ENCODE results near the gene CACNG3.

CACNG3 gene

GRCh38 chr16:24348545-24349290, 92.6 kb downstream of the CACNG3 start:
- ChIA-PET POLR2A (no interaction called here), CTCF (interaction anchor here (1.4 kb wide), 1 partner anchor 10 kb away, joined by 5 read pairs; no protein-coding TSS in a partner anchor)
- TF ChIP-seq, protein P1, sequence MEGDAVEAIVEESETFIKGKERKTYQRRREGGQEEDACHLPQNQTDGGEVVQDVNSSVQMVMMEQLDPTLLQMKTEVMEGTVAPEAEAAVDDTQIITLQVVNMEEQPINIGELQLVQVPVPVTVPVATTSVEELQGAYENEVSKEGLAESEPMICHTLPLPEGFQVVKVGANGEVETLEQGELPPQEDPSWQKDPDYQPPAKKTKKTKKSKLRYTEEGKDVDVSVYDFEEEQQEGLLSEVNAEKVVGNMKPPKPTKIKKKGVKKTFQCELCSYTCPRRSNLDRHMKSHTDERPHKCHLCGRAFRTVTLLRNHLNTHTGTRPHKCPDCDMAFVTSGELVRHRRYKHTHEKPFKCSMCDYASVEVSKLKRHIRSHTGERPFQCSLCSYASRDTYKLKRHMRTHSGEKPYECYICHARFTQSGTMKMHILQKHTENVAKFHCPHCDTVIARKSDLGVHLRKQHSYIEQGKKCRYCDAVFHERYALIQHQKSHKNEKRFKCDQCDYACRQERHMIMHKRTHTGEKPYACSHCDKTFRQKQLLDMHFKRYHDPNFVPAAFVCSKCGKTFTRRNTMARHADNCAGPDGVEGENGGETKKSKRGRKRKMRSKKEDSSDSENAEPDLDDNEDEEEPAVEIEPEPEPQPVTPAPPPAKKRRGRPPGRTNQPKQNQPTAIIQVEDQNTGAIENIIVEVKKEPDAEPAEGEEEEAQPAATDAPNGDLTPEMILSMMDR (IDR thresholded peaks at IDR 0.05; ENCODE audit: control extremely low read depth, extremely low read depth, low read depth, missing control alignments), result no peak
- DNase-seq (ENCODE audit: extremely low spot score), result no peak

- DNase-seq (ENCODE audit: extremely low spot score), result no peak
- TF ChIP-seq, protein P1 (IDR thresholded peaks at IDR 0.05; ENCODE audit: control extremely low read depth, extremely low read depth, low read depth, missing control alignments), result no peak
- ChIA-PET POLR2A (no interaction called here), CTCF (interaction anchor here (1.4 to 1.7 kb wide), 2 partner anchors 11 to 12 kb away, joined by 3 to 5 read pairs; no protein-coding TSS in a partner anchor)
These were observed 93.2 kb downstream of the CACNG3 start for GRCh38 chr16:24349320-24349719.

DNA sequence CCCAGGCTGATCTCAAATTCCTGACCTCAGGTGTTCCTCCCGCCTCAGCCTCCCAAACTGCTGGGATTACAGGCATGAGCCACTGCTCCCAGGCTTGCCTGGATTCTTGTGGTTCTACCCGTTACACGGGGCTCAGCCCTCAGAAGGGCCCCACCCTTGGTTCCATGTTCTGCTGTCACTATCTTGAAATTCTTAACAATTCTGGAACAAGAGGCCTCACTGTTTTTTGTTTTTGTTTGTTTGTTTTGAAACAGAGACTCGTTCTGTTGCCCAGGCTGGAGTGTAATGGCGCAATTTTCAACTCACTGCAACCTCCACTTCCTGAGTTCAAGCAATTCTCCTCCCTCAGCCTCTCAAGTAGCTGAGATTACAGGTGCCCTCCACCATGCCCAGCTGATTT, 96.6 kb downstream of the CACNG3 start:
- TF ChIP-seq, protein P1 (IDR thresholded peaks at IDR 0.05; ENCODE audit: control extremely low read depth, extremely low read depth, low read depth, missing control alignments), result no peak
- ChIA-PET CTCF (no interaction called here), POLR2A (no interaction called here)
- DNase-seq (ENCODE audit: extremely low spot score), result no peak

DNA sequence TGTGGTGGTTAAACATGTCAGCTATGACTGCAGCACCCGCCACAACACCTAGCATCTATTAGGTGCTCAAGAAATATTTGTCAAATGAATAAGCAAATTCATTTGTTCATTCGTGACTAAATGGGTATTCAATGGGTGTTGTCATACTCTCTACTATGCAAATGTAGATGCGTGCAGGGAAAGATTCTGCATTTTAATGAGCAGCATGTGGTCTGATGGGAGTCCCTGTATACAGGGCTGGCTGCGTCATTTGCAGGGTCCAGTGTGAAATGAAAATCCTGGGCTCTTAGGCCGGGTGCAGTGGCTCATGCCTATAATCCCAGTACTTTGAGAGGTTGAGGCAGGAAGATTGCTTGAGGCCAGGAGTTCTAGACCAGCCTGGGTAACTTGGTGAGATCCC, 97.5 kb downstream of the CACNG3 start:
- CTCF ChIA-PET, result no interaction called here
- TF ChIP-seq, protein P1 (IDR thresholded peaks at IDR 0.05; ENCODE audit: control extremely low read depth, extremely low read depth, low read depth, missing control alignments), result no peak
- no peak for DNase-seq (ENCODE audit: extremely low spot score)
- POLR2A ChIA-PET, result no interaction called here

DNA sequence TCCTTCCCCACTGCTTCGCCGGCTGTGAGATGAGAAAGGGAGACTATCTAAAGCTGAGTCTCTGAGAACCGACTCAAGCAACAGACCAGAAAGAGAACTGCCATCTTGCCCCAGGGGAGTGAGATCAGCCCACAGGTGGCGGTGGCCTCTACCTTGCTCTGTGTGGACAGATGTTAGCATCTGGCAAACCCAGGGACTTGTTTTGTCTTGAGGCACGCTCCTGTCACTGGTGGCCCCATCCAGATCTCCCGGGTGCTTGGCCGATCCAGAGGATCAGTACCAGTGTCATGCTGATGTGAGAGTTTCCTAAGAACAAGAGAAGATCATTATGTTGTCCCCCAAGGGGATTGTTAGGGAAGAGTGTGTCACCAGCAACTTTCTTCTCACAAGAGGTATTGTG, 101.4 kb downstream of the CACNG3 start:
- ChIA-PET POLR2A (no interaction called here), CTCF (no interaction called here)
- TF ChIP-seq, protein P1 (IDR thresholded peaks at IDR 0.05; ENCODE audit: control extremely low read depth, extremely low read depth, low read depth, missing control alignments), result no peak
- no peak for DNase-seq (ENCODE audit: extremely low spot score)

- DNase-seq (ENCODE audit: extremely low spot score), result no peak
- TF ChIP-seq, protein P1 (IDR thresholded peaks at IDR 0.05; ENCODE audit: control extremely low read depth, extremely low read depth, low read depth, missing control alignments), result no peak
- ChIA-PET CTCF (no interaction called here), POLR2A (no interaction called here)
These were observed 102.0 kb downstream of the CACNG3 start for GRCh38 chr16:24358117-24358516.

Measured in GM10248 (cell line).